ENCODE results near the gene AFF3.
"Not testable (repeated sequence)": the region's sequence is repeated elsewhere in the genome, so short reads cannot be mapped to it uniquely, and the experiment has no call there.

The AFF3 gene

DNA sequence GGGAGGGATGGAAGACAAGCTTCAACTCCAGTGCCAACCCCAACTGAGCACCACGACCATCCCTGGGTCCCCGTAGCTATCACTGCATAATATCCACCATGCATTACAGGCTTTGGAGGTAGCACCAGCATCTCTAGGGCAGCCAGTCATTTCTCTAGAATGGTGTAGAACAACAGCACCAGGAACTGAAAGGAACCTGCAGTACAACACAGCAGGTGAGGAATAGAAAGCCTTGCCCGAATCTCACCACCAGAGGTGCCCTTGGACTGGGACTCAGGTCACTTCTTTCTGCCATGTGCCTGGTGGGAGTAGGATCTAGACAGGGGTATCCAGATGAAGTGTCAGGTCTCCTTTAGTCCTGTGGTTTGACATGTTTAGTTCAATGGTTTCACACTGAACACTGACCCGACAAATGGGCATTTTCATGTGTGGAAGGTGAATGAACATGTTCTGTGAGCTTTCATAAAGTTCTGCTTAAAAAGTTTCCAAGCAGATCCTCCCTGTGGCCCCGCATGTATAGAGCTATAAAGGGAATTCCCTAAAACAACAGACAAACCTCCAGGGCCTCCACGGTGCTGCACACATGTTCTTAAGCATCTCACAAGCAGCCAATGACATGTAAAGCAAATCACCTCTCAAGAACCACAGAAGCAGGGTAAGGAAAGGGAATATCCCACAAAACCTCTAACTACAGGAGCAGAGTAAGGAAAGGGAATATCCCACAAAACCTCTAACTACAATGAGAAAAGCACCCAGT, 208.3 kb downstream of the AFF3 start:
- no peak for DNase-seq (ENCODE audit: low read depth)
- TF ChIP-seq, protein P1, sequence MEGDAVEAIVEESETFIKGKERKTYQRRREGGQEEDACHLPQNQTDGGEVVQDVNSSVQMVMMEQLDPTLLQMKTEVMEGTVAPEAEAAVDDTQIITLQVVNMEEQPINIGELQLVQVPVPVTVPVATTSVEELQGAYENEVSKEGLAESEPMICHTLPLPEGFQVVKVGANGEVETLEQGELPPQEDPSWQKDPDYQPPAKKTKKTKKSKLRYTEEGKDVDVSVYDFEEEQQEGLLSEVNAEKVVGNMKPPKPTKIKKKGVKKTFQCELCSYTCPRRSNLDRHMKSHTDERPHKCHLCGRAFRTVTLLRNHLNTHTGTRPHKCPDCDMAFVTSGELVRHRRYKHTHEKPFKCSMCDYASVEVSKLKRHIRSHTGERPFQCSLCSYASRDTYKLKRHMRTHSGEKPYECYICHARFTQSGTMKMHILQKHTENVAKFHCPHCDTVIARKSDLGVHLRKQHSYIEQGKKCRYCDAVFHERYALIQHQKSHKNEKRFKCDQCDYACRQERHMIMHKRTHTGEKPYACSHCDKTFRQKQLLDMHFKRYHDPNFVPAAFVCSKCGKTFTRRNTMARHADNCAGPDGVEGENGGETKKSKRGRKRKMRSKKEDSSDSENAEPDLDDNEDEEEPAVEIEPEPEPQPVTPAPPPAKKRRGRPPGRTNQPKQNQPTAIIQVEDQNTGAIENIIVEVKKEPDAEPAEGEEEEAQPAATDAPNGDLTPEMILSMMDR (IDR thresholded peaks at IDR 0.05; ENCODE audit: control insufficient read depth, extremely low read depth, insufficient read depth): no peak
- H3K4me3 ChIP-seq (ENCODE audit: low read depth, low read length): no peak overlapping the region

DNA sequence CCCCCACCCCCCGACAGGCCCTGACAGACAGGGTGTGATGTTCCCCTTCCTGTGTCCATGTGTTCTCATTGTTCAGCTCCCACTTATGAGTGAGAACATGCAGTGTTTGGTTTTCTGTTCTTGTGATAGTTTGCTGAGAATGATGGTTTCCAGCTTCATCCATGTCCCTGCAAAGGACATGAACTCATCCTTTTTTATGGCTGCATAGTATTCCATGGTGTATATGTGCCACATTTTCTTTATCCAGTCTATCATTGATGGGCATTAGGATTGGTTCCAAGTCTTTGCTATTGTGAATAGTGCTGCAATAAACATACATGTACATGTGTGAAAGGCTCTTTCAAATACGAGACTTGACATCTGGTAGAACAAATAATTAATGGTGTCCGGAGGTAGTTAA, 208.9 kb downstream of the AFF3 start:
- not testable (repeated sequence) for H3K4me3 ChIP-seq (ENCODE audit: low read depth, low read length); DNase-seq (ENCODE audit: low read depth)

DNA sequence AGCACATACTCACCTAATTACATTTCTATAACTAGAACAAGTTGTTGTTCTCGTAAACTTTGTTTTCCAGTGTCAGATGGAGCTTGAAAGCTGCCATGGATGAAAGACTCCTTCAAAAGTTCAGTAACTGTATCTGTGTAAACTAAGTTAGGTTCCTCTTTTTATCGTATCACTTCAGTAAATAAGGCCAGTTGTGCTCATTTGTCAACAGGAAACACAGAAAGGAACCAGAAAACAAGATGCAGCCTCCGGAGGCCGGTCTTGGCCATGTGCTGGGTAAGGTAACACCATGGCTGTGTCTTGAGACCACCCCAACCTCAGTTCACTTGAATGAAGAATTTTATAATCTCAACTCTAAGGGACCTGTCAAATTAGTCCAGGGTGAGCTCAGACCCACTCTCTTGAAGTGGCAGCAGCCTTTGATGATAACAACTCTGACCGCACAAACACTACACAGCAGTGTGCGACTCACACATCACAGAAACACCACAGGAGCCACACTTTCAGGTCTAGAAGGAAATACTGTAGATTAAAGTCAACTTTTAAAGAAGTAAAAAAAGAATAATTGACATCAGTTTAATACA, 213.8 kb downstream of the AFF3 start:
- H3K4me3 ChIP-seq (ENCODE audit: low read depth, low read length): no peak overlapping the region
- TF ChIP-seq, protein P1 (IDR thresholded peaks at IDR 0.05; ENCODE audit: control insufficient read depth, extremely low read depth, insufficient read depth): no peak
- DNase-seq (ENCODE audit: low read depth): no peak

DNA sequence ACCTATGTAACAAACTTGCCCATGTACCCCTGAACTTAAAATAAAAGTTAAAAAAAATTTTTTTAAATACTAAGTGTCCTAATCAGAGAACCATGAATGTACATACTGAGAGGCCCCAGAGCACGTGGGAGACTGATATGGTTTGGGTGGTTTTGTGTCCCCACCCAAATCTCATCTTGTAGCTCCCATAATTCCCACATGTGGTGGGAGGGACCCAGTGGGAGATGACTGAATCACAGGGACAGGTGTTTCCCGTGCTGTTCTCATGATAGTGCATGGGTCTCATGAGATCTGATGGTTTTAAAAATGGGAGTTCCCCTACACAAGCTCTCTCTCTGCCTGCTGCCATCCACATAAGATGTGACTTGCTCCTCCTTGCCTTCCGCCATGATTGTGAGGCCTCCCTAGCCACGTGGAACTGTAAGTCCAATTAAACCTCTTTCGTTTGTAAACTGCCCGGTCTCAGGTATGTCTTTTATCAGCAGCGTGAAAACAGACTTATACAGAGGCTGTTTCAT, 214.6 kb downstream of the AFF3 start:
- DNase-seq (ENCODE audit: low read depth); H3K4me3 ChIP-seq (ENCODE audit: low read depth, low read length): not testable (repeated sequence)

DNA sequence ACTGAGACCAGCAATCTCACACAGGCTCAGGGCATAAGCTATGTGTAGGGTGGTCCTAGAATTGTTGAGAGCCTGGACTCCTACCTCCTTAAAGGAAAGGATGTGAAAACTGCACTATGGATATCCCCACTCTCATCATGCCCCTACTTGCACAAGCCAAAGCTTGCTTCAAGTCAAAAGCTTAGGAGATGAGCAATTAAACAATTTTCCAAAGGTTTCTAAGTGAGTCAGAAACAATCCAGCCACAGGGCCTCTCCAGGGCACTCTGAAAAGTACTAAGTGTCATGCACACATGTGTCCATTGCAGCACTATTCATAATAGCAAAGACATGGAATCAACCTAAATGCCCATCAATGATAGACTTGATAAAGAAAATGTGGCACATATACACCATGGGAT, 215.4 kb downstream of the AFF3 start:
- TF ChIP-seq, protein P1 (IDR thresholded peaks at IDR 0.05; ENCODE audit: control insufficient read depth, extremely low read depth, insufficient read depth): no peak
- no peak for DNase-seq (ENCODE audit: low read depth)
- no peak overlapping the region for H3K4me3 ChIP-seq (ENCODE audit: low read depth, low read length)

DNA sequence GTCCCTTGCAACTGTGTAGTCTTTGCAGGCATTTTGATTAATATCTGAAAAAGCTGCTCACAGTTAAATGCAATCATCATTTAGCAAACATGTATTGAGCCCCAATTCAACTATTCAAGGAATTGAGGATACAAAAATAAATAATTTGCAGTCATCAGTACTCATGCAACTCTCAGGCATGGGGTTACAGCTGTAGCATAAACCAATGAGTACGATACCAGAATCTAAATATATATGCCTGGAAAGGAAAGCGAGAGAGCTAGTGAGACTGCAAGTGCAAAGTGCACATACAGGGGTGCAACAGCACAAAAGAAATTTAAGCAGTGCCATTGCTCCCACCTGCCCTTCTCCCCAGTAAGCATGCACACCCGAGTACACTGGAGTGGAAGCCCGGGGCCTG, 216.4 kb downstream of the AFF3 start:
- H3K4me3 ChIP-seq (ENCODE audit: low read depth, low read length): no peak overlapping the region
- TF ChIP-seq, protein P1 (IDR thresholded peaks at IDR 0.05; ENCODE audit: control insufficient read depth, extremely low read depth, insufficient read depth): no peak
- DNase-seq (ENCODE audit: low read depth): no peak

DNA sequence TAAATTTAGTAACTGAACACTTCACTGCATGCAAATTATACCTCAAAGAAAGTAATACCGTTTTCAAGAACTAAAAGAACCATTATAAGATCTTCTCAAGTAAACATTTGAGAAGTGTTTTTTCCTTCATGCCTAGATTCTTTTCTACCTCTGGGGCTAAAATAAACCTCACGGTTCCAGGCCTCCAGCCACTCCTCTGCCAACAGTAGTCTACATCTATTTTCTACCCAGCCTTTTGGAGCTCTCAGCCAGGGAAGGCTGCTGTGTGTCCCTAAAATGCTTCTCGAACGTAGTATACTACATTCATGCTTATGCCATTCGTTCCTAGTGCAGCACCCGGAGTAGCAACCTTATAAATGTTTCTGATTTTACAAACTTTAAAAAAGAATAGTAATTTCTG, 219.7 kb downstream of the AFF3 start:
- TF ChIP-seq, protein P1 (IDR thresholded peaks at IDR 0.05; ENCODE audit: control insufficient read depth, extremely low read depth, insufficient read depth): no peak
- DNase-seq (ENCODE audit: low read depth): no peak
- no peak overlapping the region for H3K4me3 ChIP-seq (ENCODE audit: low read depth, low read length)

DNA sequence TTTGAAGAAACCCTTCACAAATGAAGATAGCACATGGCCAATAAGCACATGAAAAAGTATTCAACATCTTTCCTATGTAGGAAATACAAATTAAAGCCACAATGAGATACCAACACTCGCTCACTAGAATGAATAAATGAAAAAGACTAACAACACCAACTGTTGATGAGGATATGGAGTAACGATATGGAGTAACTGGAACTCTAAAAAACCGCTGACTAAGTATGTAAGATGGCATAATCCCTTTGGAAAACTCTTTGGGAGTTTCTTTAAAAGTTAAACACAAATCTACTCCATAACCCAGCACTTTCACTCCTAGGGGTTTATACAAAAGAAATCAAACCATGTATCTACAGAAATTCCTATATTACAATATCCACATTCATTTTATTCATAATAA, 220.5 kb downstream of the AFF3 start:
- TF ChIP-seq, protein P1 (IDR thresholded peaks at IDR 0.05; ENCODE audit: control insufficient read depth, extremely low read depth, insufficient read depth): no peak
- no peak for DNase-seq (ENCODE audit: low read depth)
- H3K4me3 ChIP-seq (ENCODE audit: low read depth, low read length): no peak overlapping the region

Measured in LNCaP clone FGC (cell line).